ENCODE results near the gene CDK6.

Gene CDK6

DNA sequence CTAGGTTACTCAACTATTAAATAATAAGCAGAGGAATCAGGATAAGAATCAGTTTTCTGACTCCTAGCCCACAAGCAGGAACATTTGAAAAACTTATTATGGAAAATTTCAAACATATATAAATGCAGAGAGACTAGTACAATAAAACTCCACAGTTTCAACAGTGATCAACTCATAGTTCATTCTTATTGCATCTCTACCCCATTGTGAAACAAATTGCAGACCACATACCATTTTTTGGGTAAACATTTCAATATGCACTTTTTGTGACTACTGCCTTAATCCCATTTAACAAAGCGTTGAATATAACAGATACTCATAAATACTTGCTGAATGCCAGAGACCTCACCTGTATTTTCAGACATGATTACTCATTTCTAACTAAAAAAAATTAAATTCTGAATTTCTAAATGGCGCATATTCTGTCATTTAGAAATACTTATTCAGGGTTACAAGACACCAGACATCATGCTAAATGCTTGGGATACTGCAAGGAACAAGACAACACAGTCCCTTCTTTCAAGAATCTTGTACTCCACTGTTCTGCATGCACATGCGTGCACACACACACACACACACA, 11.4 kb downstream of the CDK6 start:
- Mint-ChIP-seq H3K27ac (peak overlapping the region; percentile 66), H3K4me1 (ENCODE audit: low read depth) (peaks cover 76% of the 10 kb centered on the region), H3K36me3 (peaks cover 23% of the 10 kb centered on the region), H3K27me3 (no peaks in the 10 kb centered on the region), H3K9me3 (ENCODE audit: low read depth) (no peaks in the 10 kb centered on the region), H3K4me3 (peak overlapping the region; percentile 68)

DNA sequence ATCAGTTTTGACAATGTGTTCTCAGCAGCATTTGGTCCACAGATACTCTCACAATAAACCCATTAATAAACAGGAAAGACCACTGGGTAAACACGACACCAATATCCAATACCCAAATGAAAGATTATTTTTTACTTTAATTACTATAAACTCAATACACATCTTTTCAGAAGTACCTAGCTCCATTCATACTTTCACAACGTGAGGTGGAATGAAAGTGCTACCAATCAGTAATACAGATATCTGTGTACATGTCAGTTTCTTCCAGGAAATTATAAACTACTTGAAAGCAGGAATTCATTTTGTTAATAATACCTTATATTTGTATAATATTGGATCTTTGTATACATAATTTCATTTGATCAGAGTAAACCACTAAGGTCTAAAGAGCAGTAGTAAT, 11.9 kb downstream of the CDK6 start:
- Mint-ChIP-seq H3K4me1 (ENCODE audit: low read depth) (peaks cover 77% of the 10 kb centered on the region), H3K4me3 (peak overlapping the region; percentile 68), H3K9me3 (ENCODE audit: low read depth) (peaks cover 5% of the 10 kb centered on the region), H3K27me3 (no peaks in the 10 kb centered on the region), H3K36me3 (peaks cover 27% of the 10 kb centered on the region), H3K27ac (peak overlapping the region; percentile 66)

DNA sequence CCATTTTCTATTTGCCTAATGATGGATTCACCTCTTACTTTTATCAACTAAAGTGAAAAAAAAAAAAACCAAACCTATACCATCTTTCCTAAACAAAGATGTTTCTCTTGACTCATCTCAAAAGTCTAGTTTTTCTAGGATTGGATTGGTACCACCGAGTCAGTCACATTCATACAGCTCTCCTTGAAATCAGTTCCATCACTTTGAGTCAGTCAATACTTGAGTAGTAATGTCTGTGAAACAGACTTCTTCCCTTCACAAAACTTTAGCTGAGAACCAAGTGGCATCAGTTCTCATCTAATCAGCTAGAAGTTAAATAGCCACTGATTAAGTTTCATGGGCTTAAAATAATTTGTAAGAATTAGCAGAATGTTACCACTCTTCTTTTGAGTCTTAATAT, 13.3 kb downstream of the CDK6 start:
- Mint-ChIP-seq H3K4me1 (ENCODE audit: low read depth) (peaks cover 79% of the 10 kb centered on the region), H3K9me3 (ENCODE audit: low read depth) (peaks cover 5% of the 10 kb centered on the region), H3K36me3 (peaks cover 29% of the 10 kb centered on the region), H3K27ac (peak overlapping the region; percentile 10), H3K27me3 (no peaks in the 10 kb centered on the region), H3K4me3 (no peak overlapping the region)

DNA sequence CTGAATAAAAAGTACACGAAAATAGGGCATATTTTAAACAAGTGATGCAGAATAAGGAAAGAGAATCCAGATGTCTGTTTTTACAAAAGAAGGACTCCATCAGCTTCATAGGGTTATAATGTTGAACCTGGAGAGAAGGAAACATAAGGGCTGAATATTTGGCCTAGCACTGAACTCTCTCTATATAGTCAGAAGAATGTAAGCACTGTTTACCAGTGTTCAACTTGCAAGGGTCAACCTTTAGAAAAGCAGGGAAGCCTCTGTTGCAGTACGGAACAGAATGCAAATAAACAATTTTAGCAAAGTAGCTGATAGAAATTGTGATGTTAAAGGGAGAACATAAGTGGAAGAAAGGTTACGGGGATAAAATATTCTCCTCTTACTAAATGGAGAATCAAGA, 16.2 kb downstream of the CDK6 start:
- Mint-ChIP-seq H3K4me1 (ENCODE audit: low read depth) (peaks cover 73% of the 10 kb centered on the region), H3K9me3 (ENCODE audit: low read depth) (peaks cover 8% of the 10 kb centered on the region), H3K27ac (peak overlapping the region; percentile 31), H3K36me3 (peaks cover 26% of the 10 kb centered on the region), H3K27me3 (no peaks in the 10 kb centered on the region), H3K4me3 (no peak overlapping the region)

DNA sequence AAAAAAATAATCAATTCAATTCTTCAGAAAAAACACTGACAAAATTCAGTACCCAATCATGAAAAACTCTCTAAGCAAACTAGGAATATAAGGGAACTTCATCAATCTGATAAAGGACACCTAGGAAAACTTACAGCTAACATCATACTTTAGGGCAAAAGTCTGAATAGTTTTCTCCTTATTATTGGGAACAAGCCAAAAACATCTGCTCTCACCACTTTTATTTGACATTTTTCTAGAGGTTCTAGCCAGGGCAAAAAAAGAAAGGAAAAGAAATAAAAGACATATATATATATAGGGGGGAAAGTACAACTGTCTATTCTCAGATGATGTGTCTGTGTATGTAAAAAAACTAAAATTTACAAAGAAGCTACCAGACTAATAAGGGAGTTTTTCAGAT, 19.0 kb downstream of the CDK6 start:
- no peak overlapping the region for H3K4me3 Mint-ChIP-seq
- H3K9me3 Mint-ChIP-seq (ENCODE audit: low read depth), result peaks cover 8% of the 10 kb centered on the region
- H3K27me3 Mint-ChIP-seq, result no peaks in the 10 kb centered on the region
- H3K36me3 Mint-ChIP-seq, result peaks cover 22% of the 10 kb centered on the region
- H3K27ac Mint-ChIP-seq, result peak overlapping the region; percentile 55
- H3K4me1 Mint-ChIP-seq (ENCODE audit: low read depth), result peaks cover 75% of the 10 kb centered on the region

DNA sequence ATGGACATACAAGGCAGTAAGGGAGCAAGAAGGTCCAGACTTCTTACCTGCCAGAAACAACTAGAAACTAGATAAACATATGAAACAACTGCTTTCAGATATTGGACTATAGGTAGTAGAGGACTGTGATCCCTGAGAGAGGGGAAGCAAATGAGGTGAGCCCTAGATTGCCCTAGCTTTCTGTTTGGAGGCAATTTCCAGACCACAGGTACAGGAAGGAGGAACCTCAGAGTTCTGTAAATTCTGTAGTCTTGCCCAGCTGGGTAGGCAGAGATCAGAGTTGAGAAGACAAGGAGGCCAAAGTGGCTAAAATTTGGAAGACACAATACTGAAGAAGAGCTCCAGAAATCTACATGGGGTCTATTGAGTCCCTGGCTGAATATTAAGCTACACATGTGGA, 21.0 kb downstream of the CDK6 start:
- Mint-ChIP-seq H3K4me3 (peak overlapping the region; percentile 54), H3K36me3 (peaks cover 27% of the 10 kb centered on the region), H3K27ac (peak overlapping the region; percentile 83), H3K27me3 (no peaks in the 10 kb centered on the region), H3K4me1 (ENCODE audit: low read depth) (peaks cover 78% of the 10 kb centered on the region), H3K9me3 (ENCODE audit: low read depth) (peaks cover 8% of the 10 kb centered on the region)

DNA sequence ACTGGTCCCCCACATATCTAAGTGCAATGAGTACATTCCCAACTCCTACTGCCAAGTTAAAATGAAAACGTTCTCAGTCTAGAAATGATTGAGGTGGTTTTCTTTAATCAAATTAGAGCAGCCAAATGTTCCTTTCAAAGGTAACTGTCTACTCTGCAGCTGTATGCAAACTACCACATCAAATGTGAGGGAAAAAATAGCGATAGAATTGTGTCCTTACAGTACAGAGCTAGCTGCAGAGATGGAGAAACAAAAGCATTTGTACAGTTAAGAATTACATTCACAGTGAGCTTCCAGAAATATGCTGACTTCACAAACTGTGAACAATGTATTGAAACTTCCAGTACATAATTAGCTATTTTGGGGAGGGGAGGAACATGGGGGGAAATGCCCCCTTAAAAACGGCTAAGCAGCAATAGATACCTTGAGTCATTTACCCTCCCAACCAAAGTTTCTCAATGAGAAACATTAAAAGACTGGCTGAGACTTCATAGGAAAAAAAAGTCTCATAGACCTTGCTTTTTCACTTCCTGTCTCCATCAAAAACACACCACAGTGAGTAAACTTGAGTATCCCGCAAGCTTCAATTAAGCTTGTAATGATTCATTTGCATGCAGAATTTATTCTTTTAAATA, 22.9 kb downstream of the CDK6 start:
- H3K36me3 Mint-ChIP-seq, result peaks cover 23% of the 10 kb centered on the region
- H3K4me1 Mint-ChIP-seq (ENCODE audit: low read depth), result peaks cover 76% of the 10 kb centered on the region
- peak overlapping the region; percentile 98 for H3K27ac Mint-ChIP-seq
- H3K4me3 Mint-ChIP-seq, result peak overlapping the region; percentile 73
- peaks cover 4% of the 10 kb centered on the region for H3K9me3 Mint-ChIP-seq (ENCODE audit: low read depth)
- H3K27me3 Mint-ChIP-seq, result no peaks in the 10 kb centered on the region

DNA sequence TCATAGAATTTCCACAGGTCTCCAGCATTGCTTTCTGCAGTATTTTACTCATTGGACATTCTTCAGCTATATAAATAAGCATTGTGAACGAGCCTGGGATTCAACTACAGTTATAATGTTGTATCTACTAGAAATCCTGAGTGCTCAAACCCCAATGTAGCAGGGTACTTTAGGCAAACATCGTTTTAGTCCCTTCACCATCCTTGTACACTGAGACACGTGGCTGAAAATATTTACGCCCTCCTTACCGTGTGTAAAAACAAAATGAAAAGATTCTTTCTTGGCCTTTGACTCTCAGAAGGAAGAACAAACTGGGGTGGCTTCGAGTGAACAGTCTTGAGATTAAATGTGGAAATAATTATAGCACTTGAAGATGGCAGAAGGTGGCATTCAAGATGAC, 25.2 kb downstream of the CDK6 start:
- Mint-ChIP-seq H3K36me3 (peaks cover 20% of the 10 kb centered on the region), H3K9me3 (ENCODE audit: low read depth) (peaks cover 4% of the 10 kb centered on the region), H3K27ac (peak overlapping the region; percentile 98), H3K4me3 (no peak overlapping the region), H3K4me1 (ENCODE audit: low read depth) (peaks cover 78% of the 10 kb centered on the region), H3K27me3 (no peaks in the 10 kb centered on the region)

DNA sequence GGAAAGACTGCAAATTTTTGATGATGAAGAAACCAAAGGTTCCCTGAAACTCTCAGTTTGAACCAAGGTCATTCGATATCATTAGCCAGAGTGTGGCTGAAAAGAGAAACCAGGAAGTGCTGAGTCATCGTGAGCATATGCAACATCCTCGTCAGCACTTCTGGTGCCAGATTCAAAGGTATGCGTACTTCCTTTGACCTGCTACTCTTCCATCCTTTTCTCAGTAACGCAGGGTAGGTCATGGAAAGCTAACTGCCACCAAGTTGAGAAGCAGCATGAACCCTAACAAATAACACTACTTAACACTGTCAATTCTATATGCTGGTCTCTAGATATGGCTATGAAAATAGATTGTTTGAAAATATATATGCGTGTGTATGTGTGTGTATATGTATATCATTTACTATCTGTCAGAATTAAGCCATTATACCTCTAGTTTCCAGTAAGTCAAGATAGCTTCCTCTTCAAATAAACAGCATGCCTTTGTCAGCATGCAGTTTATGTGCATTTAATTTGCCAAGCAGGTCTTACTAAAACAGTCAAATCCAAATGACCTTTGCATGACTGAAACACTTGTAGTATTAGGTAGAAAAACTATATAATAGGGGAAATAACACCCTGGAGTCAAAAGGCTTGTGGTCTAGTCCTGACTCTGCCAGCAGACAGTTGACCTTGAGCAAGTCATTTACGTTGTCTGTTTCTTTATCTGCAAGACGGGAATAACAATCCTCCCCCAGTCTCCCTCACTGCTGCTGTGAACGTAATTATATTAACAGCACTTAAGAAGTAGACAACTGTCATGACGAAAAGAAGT, 26.4 kb downstream of the CDK6 start:
- peaks cover 72% of the 10 kb centered on the region for H3K4me1 Mint-ChIP-seq (ENCODE audit: low read depth)
- no peaks in the 10 kb centered on the region for H3K27me3 Mint-ChIP-seq
- H3K36me3 Mint-ChIP-seq, result peaks cover 15% of the 10 kb centered on the region
- no peaks in the 10 kb centered on the region for H3K9me3 Mint-ChIP-seq (ENCODE audit: low read depth)
- H3K4me3 Mint-ChIP-seq, result peak overlapping the region; percentile 71
- H3K27ac Mint-ChIP-seq, result peak overlapping the region; percentile 93

DNA sequence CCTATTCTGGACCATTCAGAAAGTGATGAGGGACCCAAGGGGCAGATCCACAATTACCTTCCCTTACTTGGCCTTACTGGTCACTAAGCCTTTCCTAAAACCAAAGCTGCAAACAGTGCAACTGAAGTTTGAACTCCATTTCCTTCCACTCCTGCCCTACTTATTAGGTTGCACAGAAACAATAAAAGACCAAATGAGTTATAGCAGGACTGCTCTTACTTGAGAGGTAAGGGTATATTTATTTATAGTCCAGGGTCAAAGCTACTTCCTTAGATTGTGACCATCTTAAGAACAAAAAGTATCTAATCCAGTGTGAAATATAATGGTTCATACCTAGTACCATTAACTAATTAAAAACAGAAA, 27.0 kb downstream of the CDK6 start:
- H3K4me1 Mint-ChIP-seq (ENCODE audit: low read depth), result peaks cover 69% of the 10 kb centered on the region
- H3K4me3 Mint-ChIP-seq, result peak overlapping the region; percentile 71
- H3K27me3 Mint-ChIP-seq, result no peaks in the 10 kb centered on the region
- peaks cover 15% of the 10 kb centered on the region for H3K36me3 Mint-ChIP-seq
- H3K9me3 Mint-ChIP-seq (ENCODE audit: low read depth), result no peaks in the 10 kb centered on the region
- H3K27ac Mint-ChIP-seq, result peak overlapping the region; percentile 93

DNA sequence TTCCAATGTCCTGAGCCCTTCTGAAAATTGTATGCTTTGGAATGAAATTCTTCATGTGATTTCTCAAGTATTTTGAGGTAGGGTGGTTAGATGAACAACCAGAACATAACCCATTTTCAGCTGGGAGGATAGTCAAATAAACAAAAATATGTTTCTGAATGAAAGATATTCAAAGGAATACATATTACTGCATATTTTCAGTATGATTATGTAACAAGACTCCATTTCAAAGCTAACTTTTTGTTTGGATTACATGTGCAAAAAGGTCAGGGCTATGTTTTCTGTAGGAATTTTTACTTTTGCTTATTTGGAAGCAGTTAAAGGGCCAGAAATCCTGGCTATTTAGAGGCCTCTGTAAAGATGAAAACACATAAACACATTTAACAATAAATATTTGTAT, 27.7 kb downstream of the CDK6 start:
- Mint-ChIP-seq H3K9me3 (ENCODE audit: low read depth) (no peaks in the 10 kb centered on the region), H3K4me1 (ENCODE audit: low read depth) (peaks cover 67% of the 10 kb centered on the region), H3K4me3 (no peak overlapping the region), H3K27ac (no peak overlapping the region), H3K36me3 (peaks cover 17% of the 10 kb centered on the region), H3K27me3 (no peaks in the 10 kb centered on the region)

DNA sequence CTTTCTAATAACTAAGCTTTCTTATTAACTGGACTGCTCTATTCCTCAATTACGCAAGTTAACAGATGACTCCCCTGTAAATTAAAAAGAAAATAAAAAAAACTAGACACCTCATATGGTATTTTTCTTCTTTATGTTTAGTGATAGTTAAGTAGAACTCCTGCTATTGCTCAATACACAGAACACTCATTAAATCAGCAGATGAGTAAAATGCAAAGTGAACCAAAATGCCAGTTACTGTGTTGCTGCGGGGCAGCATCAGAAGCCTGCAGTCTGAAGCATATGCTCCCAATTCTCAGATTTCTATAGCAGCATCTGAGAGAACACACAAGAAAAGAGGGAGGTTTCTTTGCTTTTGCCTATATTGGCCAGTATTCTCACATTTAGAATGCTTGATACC, 28.4 kb downstream of the CDK6 start:
- peaks cover 67% of the 10 kb centered on the region for H3K4me1 Mint-ChIP-seq (ENCODE audit: low read depth)
- H3K9me3 Mint-ChIP-seq (ENCODE audit: low read depth), result no peaks in the 10 kb centered on the region
- peak overlapping the region; percentile 58 for H3K27ac Mint-ChIP-seq
- H3K27me3 Mint-ChIP-seq, result no peaks in the 10 kb centered on the region
- peaks cover 23% of the 10 kb centered on the region for H3K36me3 Mint-ChIP-seq
- no peak overlapping the region for H3K4me3 Mint-ChIP-seq

DNA sequence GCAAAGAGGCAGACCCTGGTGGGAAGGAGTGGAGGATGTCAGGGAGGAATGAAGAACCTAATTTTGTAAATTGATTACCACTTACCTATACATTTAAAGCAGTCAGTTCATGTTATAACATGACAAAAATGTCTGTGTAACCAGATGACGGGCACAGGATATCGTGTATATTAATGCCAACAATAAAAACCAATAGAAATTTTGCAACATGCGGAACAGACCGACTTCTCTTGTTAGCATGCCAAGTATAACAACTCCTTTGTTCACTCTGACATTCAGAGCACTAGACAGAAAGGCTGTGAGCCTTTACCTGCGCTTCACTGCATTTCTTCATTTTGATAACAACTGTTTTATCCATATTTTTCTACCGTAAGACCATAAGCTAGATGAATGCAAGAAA, 29.9 kb downstream of the CDK6 start:
- no peaks in the 10 kb centered on the region for H3K9me3 Mint-ChIP-seq (ENCODE audit: low read depth)
- peak overlapping the region; percentile 17 for H3K27ac Mint-ChIP-seq
- peaks cover 55% of the 10 kb centered on the region for H3K4me1 Mint-ChIP-seq (ENCODE audit: low read depth)
- H3K27me3 Mint-ChIP-seq, result no peaks in the 10 kb centered on the region
- peaks cover 22% of the 10 kb centered on the region for H3K36me3 Mint-ChIP-seq
- H3K4me3 Mint-ChIP-seq, result no peak overlapping the region

DNA sequence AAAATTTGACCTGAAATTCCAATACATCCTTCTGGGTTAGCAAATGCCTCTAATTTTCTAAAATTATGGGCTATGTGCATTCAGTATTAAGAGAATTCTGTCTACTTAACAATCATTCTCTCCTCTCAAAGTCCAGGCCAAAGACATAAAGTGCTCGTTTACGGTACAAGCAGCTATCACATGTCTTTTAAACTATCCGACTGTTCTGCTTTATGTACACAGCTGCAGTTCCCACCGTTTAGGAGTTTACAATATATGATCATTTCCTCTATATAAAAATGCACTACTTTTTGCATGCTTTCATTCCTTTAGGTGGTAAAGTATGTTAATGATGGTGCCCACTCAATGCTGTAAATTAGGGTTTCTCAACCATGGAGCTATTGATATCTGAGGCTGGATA, 34.0 kb downstream of the CDK6 start:
- H3K9me3 Mint-ChIP-seq (ENCODE audit: low read depth), result no peaks in the 10 kb centered on the region
- peaks cover 11% of the 10 kb centered on the region for H3K36me3 Mint-ChIP-seq
- H3K27ac Mint-ChIP-seq, result no peak overlapping the region
- H3K27me3 Mint-ChIP-seq, result no peaks in the 10 kb centered on the region
- H3K4me1 Mint-ChIP-seq (ENCODE audit: low read depth), result peaks cover 27% of the 10 kb centered on the region
- H3K4me3 Mint-ChIP-seq, result no peak overlapping the region

DNA sequence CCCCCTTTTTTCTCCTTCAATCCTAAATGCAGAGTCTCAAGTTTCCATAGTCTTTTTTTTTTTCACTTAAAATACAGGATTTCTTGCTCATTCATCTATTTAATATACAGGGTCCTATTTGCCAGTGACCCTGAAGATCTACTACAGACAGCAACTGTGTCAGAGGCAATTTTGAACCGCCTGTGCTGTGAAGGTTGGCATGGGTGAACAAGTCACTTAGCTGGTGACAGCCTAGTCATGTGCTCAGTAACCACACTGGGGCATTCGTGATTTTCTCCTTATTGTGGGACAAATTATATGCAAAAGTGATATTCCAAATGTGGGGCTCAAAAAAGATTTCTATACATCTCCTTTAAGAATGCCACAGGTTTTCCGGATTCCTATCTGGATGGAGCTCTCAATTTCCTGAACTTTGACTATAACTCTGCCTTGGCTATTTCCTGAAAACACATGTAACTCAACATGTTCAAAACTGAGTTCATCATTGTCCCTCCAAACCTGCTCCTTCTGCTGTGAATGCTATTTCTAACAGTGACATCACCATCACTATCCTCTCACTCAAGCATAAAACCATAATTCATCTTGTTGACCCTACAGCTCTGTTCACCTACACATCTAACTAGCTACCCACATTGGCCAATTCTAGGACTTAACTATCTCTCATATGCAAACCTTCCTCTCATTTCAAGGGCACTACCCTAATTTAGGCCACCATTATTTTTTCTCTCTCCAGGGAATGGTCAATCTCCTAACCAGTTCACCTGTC, 36.7 kb downstream of the CDK6 start:
- H3K9me3 Mint-ChIP-seq (ENCODE audit: low read depth), result no peaks in the 10 kb centered on the region
- no peak overlapping the region for H3K27ac Mint-ChIP-seq
- H3K36me3 Mint-ChIP-seq, result peaks cover 8% of the 10 kb centered on the region
- H3K4me1 Mint-ChIP-seq (ENCODE audit: low read depth), result peaks cover 29% of the 10 kb centered on the region
- no peaks in the 10 kb centered on the region for H3K27me3 Mint-ChIP-seq
- H3K4me3 Mint-ChIP-seq, result no peak overlapping the region

Measured in activated naive CD8-positive, alpha-beta T cell (primary cell).